T-helper 1 cell treated with Interleukin-12 subunit alpha and Interleukin-12 subunit beta and Interleukin-4 antibody, amounts not matched to agents 30 μg/mL and 1 μg/mL, for 36 hours (primary cell): ENCODE measurements around the gene CENPU.

Experiments
- H3K27ac Mint-ChIP-seq: one replicate; pipeline ENCODE4 v1.8.0; 2021; ENCODE audit warnings: mild to moderate bottlenecking, mixed read lengths
- H3K27me3 Mint-ChIP-seq: one replicate; pipeline ENCODE4 v1.8.0; 2021; ENCODE audit warnings: low read depth, mixed read lengths
- H3K36me3 Mint-ChIP-seq: one replicate; pipeline ENCODE4 v1.8.0; 2021; ENCODE audit warnings: low read depth, mixed read lengths
- H3K4me1 Mint-ChIP-seq: one replicate; pipeline ENCODE4 v1.8.0; 2021; ENCODE audit warnings: low read depth, mixed read lengths
- H3K4me3 Mint-ChIP-seq: one replicate; pipeline ENCODE4 v1.8.0; 2021; ENCODE audit warnings: mild to moderate bottlenecking, moderate library complexity, mixed read lengths
- H3K9me3 Mint-ChIP-seq: one replicate; pipeline ENCODE4 v1.8.0; 2021; ENCODE audit warnings: mixed read lengths

Gene CENPU

GRCh38 chr4:184763150-184763780 lies 29.4 kb upstream of the CENPU start:
- no peaks in the 10 kb centered on the region for H3K27me3 Mint-ChIP-seq
- peaks cover 56% of the 10 kb centered on the region for H3K36me3 Mint-ChIP-seq
- H3K9me3 Mint-ChIP-seq: no peaks in the 10 kb centered on the region
- H3K4me3 Mint-ChIP-seq: no peak overlapping the region
- H3K27ac Mint-ChIP-seq: peak overlapping the region; percentile 43
- peaks cover 23% of the 10 kb centered on the region for H3K4me1 Mint-ChIP-seq

DNA sequence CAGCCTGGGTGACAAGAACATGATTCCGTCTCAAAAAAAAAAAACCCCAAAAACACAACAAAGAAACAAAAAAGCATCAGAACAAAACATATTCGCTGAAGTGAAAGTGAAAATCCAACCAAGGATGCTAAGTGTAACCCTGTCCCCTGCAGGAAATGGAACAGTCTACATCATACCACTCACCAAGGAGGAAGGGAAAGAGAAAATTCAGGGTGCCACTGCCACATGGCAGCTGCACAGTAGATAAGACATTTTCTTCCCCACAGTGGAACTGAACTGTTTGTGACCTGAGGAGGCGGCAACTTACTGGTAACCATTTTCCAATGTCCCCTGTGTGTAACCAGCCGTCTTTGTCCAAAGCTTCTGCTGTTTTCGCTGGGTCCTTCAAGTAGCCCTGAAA lies 28.2 kb upstream of the CENPU start:
- Mint-ChIP-seq H3K4me1 (peaks cover 23% of the 10 kb centered on the region), H3K9me3 (no peaks in the 10 kb centered on the region), H3K36me3 (peaks cover 55% of the 10 kb centered on the region), H3K27ac (peak overlapping the region; percentile 73), H3K27me3 (no peaks in the 10 kb centered on the region), H3K4me3 (peak overlapping the region; percentile 45)

DNA sequence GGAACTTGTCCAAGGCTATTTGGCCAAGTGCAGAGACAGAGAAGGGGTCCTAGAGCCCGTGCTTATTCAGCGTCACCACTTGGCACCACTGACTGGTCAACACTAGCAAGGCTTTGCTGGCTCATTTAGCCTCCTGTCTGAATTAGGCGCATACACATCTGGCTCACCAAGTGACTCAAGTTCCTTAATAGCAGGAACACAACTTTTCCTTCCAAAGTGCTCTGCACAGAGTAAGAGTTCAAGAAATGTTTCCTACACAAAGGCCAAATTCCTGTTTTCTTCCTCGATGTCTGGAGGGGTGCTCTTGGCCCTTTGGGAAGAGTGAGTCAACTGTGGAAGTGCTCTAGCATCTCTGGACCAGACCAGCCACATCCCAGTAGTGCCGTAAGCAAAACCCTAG lies 26.8 kb upstream of the CENPU start:
- Mint-ChIP-seq H3K27ac (no peak overlapping the region), H3K4me1 (peaks cover 23% of the 10 kb centered on the region), H3K27me3 (no peaks in the 10 kb centered on the region), H3K9me3 (no peaks in the 10 kb centered on the region), H3K36me3 (peaks cover 52% of the 10 kb centered on the region), H3K4me3 (no peak overlapping the region)

DNA sequence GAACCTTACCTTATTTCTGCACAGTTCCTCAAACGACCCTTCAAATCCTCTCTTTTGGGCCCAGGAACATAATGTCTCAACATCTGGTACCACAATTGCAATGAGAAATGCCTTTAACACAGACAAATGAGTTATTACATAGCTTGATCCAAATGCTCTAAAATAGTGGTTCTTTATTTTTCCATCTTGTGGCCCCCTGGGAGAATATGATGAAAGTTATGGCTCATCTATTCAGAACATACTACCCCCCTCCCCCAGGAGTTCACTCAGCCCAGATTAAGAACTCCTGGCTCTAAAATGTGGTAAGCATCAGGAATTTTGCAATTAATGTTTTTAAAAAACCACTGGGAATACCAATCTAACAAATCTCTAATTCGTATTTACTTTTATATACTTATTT lies 23.9 kb upstream of the CENPU start:
- Mint-ChIP-seq H3K27ac (no peak overlapping the region), H3K4me3 (no peak overlapping the region), H3K4me1 (peaks cover 15% of the 10 kb centered on the region), H3K36me3 (peaks cover 54% of the 10 kb centered on the region), H3K27me3 (no peaks in the 10 kb centered on the region), H3K9me3 (no peaks in the 10 kb centered on the region)

DNA sequence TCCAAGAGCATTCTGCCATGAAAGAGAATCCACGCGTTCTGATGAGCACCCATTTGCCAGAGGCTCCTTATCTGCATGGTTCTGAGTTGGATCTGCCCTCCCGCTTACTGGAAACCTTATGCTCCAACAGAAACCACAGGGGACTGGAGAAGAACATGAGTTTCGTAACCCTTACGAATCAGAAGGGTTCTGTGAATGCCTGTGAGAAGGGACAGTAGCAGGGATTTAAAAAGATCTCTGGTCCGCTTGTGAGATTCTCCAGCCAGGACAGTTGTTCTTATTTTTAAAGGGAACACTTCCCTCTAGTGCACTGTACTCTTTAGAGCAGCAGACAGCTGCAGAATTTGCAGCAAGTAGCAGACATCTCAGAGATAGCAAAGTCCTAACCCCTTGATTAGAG lies 22.5 kb upstream of the CENPU start:
- H3K27ac Mint-ChIP-seq: no peak overlapping the region
- H3K4me3 Mint-ChIP-seq: no peak overlapping the region
- H3K36me3 Mint-ChIP-seq: peaks cover 49% of the 10 kb centered on the region
- no peaks in the 10 kb centered on the region for H3K27me3 Mint-ChIP-seq
- peaks cover 4% of the 10 kb centered on the region for H3K4me1 Mint-ChIP-seq
- no peaks in the 10 kb centered on the region for H3K9me3 Mint-ChIP-seq

DNA sequence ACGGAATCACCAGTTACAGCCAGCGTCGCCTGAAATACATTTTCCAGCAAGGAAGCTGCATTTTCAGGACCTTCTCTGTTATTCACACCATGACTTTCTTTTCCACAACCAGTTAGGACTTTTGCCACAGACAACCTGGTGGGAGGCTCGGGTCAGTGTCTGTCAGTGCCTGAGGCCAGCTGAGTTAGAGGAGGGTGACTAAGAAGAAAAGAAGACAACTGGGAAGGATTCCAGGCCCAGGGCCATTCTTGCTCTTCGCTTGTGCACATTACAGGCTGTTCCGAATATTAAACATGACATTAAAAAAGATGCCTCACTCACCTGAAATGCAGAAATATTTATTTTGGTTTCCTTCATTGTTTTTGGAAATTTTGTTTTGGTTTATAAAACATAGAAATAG lies 21.4 kb upstream of the CENPU start:
- Mint-ChIP-seq H3K4me1 (peaks cover 3% of the 10 kb centered on the region), H3K27me3 (no peaks in the 10 kb centered on the region), H3K9me3 (no peaks in the 10 kb centered on the region), H3K27ac (no peak overlapping the region), H3K4me3 (no peak overlapping the region), H3K36me3 (peaks cover 42% of the 10 kb centered on the region)

- peaks cover 28% of the 10 kb centered on the region for H3K36me3 Mint-ChIP-seq
- no peaks in the 10 kb centered on the region for H3K9me3 Mint-ChIP-seq
- no peak overlapping the region for H3K4me3 Mint-ChIP-seq
- no peaks in the 10 kb centered on the region for H3K4me1 Mint-ChIP-seq
- H3K27me3 Mint-ChIP-seq: no peaks in the 10 kb centered on the region
- no peak overlapping the region for H3K27ac Mint-ChIP-seq
These were observed 18.8 kb upstream of the CENPU start for GRCh38 chr4:184752496-184753275.

GRCh38 chr4:184751585-184751956 lies 17.7 kb upstream of the CENPU start:
- Mint-ChIP-seq H3K4me1 (peaks cover 4% of the 10 kb centered on the region), H3K27ac (no peak overlapping the region), H3K36me3 (peaks cover 22% of the 10 kb centered on the region)

DNA sequence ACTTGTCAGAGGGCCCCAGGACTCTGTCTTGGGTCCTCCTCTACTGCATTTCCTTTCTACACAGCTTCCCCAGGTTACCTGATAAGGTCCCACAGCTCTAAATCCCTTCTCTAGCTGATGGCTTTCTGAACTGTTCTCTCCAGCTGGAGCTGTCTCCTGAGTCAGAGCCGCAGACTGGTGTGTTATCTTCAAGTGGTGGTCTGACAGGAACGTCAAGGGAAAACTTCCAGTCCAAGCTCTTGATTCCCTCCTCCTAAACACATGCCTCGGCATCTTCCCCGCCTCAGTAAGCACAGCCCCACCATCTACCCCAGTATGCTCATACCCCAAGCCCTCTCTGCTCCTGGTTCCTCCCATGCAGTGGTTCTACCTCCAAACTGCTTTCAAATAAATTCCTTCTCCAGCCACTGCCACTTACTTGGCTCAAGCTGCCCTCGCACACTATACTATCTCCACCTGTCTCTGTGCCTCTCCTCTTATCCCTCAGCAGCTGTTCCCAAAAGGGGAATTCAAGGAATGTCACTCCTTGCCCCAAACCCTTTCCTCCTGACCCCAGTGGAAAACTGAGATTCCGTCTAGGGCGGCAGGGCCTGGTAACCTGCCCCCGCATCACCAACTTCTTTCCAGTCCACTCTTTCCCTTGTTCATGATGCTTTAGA lies 17.2 kb upstream of the CENPU start:
- peaks cover 9% of the 10 kb centered on the region for H3K4me1 Mint-ChIP-seq
- H3K36me3 Mint-ChIP-seq: peaks cover 22% of the 10 kb centered on the region
- no peak overlapping the region for H3K27ac Mint-ChIP-seq
- H3K27me3 Mint-ChIP-seq: no peaks in the 10 kb centered on the region
- H3K9me3 Mint-ChIP-seq: no peaks in the 10 kb centered on the region
- no peak overlapping the region for H3K4me3 Mint-ChIP-seq

More at GRCh38 chr4:184751585-184751956, 17.7 kb upstream of the CENPU start:
- Mint-ChIP-seq H3K4me3 (no peak overlapping the region), H3K27me3 (no peaks in the 10 kb centered on the region), H3K9me3 (no peaks in the 10 kb centered on the region)

GRCh38 chr4:184748251-184748652 lies 14.4 kb upstream of the CENPU start:
- peaks cover 9% of the 10 kb centered on the region for H3K36me3 Mint-ChIP-seq

DNA sequence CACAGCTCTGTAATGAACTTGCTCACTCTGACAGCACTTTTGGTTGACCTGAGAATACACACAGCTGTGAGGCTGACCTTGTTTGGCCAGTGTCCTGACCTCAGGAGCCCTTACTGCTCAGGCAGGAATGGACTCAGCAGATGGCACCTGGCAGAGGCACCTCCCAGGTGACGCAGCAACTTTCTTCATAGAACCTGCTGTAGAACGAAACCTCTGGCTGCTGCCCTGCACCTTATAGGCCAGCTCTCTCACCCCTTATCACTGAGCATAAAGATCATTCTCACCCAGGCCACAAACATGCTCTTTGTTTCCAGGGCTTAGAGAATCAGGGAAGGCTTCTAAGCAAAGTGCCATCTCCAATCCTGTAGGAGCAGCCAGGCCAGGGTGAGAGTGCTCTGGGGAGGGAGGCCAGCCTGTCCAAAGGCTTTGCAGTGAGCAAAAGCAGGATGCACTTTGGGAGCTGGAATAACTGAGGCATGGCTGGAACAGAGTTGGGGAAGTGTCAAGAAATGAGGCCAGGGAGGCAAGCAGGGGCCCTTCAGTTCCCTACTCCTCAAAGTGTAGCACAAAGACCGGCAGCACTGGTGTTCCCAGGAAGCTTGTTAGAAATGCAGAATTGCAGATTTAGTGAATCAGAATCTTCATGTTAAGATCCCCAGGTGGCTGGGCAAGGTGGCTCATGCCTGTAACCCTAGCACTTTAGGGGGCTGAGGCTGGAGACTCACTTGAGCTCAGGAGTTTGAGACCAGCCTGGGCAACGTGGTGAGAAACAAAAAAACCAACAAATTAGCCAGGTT lies 13.3 kb upstream of the CENPU start:
- H3K27ac Mint-ChIP-seq: no peak overlapping the region
- no peak overlapping the region for H3K4me3 Mint-ChIP-seq
- H3K9me3 Mint-ChIP-seq: no peaks in the 10 kb centered on the region
- H3K36me3 Mint-ChIP-seq: peaks cover 3% of the 10 kb centered on the region
- H3K27me3 Mint-ChIP-seq: no peaks in the 10 kb centered on the region
- peaks cover 13% of the 10 kb centered on the region for H3K4me1 Mint-ChIP-seq

More at GRCh38 chr4:184748251-184748652, 14.4 kb upstream of the CENPU start:
- no peak overlapping the region for H3K27ac Mint-ChIP-seq
- peaks cover 13% of the 10 kb centered on the region for H3K4me1 Mint-ChIP-seq
- H3K9me3 Mint-ChIP-seq: no peaks in the 10 kb centered on the region
- no peaks in the 10 kb centered on the region for H3K27me3 Mint-ChIP-seq
- H3K4me3 Mint-ChIP-seq: no peak overlapping the region

DNA sequence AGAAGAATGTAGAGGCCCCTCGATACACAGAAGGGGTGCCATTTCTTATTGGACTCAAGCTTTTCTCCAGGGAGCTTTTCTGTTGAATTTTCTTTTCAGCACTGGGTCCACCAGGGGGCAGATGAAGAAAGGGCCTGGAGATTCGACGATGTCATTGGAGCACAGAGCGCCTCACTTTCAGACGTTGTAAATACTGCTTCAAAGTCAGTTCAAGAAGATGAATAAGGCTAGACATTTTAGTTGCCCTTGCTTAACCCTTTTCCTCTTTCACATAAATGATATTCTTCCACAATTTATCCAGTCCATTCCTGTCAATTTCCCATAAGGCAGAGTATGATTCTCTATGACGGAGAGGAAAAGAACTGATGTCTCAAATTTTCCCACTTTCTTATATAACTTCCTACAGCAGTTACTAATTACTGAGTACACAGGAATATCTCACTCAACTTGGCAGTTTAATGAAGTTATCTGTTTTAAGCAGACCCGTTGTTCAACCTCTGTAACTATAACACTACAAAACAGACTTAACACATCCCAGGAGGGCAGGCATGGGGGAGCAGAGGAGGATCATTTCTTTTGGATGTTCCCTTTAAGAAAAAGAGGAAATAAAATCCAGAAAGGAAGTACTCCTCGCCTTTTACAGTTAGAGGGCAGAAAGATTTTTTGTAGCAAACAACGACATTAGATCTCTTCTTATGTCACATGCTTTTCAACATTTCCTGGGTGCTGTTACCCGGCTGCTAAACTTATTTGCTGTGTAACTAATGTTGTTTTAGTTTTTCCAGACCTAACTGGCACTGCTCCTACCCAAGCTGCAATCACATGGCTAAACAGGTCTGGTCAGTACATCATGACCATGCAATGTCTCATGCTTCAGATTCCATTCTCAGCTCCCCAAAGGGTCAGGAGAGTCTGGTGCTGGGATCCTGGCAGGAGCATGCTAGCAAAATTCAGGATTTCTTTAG lies 12.2 kb upstream of the CENPU start:
- no peak overlapping the region for H3K4me3 Mint-ChIP-seq
- H3K27me3 Mint-ChIP-seq: no peaks in the 10 kb centered on the region
- peaks cover 1% of the 10 kb centered on the region for H3K36me3 Mint-ChIP-seq
- H3K27ac Mint-ChIP-seq: no peak overlapping the region
- no peaks in the 10 kb centered on the region for H3K9me3 Mint-ChIP-seq
- H3K4me1 Mint-ChIP-seq: peaks cover 13% of the 10 kb centered on the region

DNA sequence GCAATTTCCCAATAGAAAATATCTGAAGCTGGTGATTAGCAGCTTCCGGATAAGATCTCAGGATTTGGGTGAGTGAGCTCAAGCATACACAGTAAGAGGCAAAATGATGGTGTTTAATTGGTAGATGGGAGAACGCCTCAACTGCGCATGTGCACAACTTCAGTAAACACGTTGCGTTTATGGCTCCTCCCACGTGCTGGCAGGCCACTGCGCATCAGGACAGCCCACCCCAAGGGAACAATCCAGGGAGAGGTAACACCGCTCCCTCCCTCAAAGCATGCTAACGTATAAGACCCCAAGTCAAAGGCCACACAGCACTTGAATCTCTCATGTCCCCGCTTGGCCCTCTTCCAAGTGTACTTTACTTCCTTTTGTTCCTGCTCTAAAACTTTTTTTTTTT lies 10.3 kb upstream of the CENPU start:
- no peak overlapping the region for H3K27ac Mint-ChIP-seq
- no peak overlapping the region for H3K4me3 Mint-ChIP-seq
- peaks cover 1% of the 10 kb centered on the region for H3K36me3 Mint-ChIP-seq
- H3K9me3 Mint-ChIP-seq: no peaks in the 10 kb centered on the region
- H3K27me3 Mint-ChIP-seq: no peaks in the 10 kb centered on the region
- peaks cover 22% of the 10 kb centered on the region for H3K4me1 Mint-ChIP-seq
